ENCODE results near the gene TMEM229A.

GRCh38 chr7:124051681-124052377, 19.0 kb upstream of the TMEM229A start:
- TF ChIP-seq RAD21 (conservative IDR thresholded peaks at IDR 0.05) (no peak), CTCF (IDR thresholded peaks at IDR 0.05; ENCODE audit: poor library complexity, severe bottlenecking) (no peak), EP300 (conservative IDR thresholded peaks at IDR 0.05; ENCODE audit: poor library complexity, severe bottlenecking) (no peak)
